ENCODE results near the gene SLC16A13.
"Not testable (repeated sequence)": the region's sequence is repeated elsewhere in the genome, so short reads cannot be mapped to it uniquely, and the experiment has no call there.

The SLC16A13 gene

DNA sequence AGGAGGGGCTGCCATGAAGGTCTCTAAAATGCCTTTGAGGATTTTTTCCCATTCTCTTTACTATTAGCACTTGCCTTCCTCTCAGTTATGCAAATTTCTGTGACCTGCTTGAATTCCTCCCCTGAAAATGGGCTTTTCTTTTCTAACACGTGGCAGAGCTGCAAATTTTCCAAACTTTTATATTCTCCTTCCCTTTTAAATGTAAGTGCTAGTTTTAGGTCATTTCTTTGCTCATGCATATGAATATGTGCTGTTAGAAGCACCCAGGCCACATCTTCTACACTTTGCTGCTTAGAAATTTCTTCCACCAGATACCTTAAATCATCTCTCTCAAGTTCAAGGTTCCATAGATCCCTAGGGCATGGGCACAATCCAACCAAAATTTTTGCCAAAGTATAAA lies 32.5 kb downstream of the SLC16A13 start:
- no peak for DNase-seq

DNA sequence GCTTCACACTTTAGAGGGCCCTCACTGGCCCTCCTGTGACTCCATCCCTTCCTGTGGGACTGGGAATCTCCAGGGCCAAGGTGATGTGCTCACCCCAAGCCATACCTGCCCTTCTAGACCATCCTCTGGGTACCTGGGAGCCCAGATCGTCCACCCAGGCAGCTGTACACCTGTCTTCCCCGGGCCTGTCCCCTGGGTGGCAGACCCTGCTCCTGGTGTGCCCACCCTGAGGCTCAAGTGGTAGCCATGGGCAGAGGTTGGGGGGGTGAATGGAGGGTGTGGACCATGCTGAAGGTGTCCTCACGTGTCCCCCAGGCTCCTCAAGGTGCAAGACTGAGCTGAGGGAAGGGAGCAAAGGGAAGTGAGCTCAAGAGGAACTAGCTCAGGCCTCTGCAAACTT lies 34.9 kb downstream of the SLC16A13 start:
- DNase-seq: no peak

DNA sequence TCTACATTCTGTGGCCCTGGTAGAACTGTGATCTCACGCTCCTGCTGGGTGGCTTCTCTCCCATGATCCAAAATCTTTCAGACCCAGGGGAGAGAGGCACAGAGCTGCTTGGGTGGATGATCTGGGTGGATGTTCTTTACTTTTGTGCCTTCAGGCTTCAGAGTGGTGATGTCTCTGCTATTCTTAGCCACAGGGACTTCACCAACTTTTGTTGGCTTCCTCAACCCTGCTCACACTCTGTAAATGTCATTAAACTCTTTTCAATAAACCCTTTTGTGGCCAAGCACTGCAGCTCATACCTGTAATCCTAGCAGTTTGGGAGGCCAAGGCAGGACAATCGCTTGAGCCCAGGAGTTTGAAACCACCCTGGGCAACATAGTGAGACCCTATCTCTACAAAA lies 36.6 kb downstream of the SLC16A13 start:
- no peak for DNase-seq

DNA sequence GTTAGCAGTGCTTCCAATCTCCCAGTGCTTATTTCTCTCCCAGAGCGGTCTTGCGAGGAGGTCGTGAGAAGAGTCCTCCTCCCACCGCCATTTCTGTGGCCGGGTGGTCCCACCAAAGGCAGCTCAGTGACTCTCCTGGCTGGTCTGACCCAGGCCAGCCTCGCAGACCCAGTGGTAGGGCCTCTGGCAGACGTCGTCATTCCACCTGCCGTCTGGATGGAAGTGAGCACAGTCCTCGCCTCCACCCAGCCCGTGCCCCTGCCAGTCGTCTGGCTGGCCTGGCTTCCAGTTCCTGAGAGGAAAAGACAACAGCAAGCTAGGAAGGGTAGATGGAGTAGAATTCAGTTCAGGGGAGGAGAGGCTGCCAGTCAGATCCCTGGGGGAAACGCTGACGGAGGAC lies 39.1 kb downstream of the SLC16A13 start:
- no peak for DNase-seq

DNA sequence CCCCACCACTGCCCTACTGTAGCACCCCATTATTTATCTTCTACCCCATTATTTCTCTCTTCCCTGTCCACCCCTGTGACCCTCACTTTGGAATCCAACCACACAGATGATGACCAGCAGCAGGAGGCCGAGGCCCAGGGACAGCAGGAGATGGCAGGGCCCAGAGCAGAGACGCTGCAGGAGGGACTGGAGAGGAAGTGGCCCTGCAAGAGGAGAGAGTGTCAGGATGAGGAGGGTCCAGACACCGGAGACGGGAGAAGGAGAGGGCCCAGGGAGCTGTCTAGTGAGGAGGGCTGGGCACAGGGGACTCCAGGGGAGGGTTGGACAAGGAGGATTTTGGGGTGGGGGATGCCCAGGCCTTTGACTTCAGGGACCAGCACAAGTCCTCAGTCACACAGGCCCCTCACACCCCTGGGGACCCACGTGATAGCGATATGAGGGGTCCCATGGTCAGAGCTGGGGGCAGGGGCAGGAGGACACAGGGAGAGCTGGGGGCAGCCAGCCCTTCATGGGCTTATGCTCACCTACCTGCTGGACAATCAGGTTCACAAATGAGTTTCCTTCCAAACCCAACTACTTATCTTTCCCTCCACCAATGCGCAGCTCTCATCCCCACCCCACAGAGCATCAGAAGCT lies 42.2 kb downstream of the SLC16A13 start:
- no peak for DNase-seq

DNA sequence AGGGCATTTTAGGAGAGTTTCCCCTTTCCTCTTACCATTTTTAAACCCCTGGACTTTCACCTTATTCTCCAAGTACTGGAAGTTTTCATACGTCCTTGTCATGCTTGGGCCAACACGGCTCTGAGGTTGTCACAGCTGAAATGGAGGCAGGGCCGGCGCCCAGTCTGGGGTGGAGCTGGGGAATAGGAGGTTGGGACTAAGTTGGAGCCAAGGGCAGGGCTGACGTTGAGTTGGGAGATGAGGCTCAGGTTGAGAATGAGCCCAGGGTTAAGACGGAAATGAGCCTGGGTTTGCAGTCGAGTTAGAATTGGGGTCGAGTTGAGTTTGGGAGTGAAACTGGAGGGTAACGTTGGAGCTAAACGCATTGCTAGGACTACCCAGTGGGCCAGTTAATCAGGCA lies 42.9 kb downstream of the SLC16A13 start:
- no peak for DNase-seq

DNA sequence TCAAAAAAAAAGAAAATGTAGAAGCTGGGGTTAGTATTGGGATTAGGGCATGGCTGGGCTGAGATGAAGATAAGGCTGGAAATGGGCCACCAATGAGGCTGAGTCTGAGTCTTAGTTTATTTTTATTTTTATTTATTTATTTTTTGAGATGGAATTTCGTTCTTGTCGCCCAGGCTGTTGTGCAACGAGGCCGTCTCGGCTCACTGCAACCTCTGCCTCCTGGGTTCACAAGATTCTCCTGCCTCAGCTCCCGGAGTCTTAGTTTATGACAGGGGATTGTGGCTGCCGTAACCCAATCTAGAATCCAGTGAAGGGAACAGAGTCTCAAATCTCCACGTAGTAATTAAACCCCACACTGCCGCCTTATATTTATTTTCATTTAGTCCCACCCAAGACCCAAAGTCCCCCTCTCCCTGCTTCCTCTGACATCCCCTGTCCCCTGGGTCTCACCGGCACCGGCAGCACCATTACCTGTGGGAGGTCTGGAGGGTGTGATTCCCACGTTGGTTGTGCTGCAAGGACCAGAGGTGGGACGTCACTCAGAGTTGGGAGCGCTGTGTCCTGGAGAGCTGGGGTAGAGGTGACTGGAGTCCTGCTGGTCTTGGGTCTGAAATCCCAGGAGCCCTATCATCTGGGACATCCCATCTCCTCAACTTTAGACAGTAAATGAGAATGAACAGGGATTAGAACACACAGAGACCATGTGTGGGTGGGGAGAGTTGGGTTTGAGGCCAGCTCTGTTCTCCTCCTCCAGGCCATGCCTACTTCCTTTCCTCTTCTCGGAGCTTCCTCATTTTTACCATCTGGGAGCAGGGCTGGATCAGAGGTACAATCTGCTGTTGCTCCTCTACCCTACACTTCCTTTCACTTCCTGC lies 44.0 kb downstream of the SLC16A13 start, which contains the start of gene CLEC10A:
CLEC10A (minus strand) TSS at position 671 of the 875 bp plus-strand sequence. CDS start 1,439 bp downstream, outside the sequence.
- no peak for DNase-seq

DNA sequence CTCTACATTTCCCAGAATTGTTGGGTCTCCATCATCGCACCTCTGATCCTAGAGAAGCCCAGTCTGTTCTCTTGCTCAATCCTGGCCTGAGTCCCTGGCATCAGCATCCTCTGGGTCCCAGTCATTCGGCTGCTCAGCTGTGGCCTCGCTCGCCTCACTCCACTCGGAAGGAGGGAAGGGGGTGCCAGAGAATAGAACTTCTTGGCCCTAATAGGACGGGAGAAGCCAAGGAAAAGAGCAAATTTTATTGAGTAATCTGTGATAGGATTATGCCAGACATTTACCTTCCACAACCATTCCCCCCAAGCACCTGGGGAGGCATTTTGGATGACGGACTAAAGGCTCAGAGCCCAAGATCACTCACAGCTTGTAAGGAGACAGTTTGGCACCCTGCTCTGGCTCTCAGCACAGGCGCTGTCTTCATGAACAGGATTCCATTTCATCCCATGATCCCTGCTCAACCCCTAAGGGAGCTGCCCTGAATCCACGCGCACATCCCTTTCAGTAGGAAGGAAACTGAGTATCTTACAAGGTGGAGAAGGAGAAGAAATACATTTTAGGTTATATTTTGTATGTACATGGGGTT lies 44.7 kb downstream of the SLC16A13 start:
- DNase-seq: no peak

DNA sequence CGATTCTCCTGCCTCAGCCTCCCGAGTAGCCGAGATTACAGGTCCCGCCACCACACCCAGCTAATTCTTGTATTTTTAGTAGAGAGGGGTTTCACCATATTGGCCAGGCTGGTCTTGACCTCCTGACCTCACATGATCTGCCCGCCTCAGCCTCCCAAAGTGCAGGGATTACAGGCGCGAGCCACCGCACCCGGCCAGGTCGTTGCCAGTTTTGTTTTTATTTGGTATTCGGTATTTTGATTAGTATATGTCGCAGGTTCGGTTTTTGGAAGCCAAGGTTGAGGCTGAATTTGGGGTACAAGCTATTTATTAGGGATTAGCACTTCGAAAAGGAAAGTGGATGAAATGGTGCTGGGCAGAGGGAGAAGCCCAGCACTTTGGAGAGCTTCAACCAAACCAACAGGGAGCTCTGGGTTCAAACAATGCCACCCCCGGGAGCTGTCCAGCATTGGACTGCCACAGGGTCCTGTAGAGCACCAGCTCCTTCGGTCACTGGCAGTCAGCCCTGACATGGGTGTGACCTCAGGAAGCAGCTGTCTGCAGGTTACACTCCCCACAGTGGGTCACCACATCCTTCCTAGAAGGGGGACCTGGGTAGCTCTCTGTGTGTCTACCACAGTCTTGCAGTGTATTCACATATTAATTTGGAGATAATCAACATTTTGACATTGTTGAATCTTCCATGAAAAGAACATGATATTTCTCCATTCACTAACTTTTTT lies 45.7 kb downstream of the SLC16A13 start:
- peak; percentile 18 for DNase-seq

DNA sequence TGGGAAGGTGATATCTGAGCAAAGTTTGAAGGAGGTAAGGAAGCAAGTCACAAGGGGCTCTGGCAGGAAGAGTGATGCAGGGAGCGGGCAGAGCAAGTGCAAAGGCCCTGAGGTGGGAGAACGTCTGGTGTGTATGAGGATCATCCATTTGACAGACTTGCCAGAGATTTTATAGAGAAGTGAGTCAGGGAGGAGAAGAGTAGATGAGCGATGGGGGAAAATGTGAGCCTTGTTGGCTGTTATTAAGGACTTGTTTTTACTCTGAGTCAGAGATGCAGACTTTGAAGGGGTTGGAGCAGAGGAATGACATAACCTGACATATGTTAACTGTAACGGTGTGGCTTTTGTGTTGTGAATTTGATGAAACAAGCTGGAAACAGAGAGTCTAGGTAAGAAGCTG lies 47.8 kb downstream of the SLC16A13 start:
- DNase-seq: no peak

DNA sequence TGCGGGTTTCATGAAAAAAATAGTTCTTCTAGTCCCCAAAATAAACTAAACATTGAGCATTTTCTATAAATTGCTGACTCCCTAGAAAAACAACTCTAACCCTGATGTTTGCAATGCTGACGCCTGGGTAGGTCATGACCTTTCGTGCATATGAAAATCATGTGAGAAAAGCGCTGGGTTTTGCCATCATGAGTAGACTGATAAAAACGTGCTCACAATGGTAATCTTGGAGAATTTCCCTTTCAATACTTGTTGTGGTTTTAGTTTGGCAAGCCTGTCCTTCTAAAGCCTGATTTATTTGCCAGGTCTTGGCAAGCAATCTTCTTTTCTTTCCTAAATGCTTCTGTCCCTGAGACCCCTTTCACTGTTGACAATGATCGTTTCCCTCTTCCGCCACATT lies 48.3 kb downstream of the SLC16A13 start:
- DNase-seq: no peak

DNA sequence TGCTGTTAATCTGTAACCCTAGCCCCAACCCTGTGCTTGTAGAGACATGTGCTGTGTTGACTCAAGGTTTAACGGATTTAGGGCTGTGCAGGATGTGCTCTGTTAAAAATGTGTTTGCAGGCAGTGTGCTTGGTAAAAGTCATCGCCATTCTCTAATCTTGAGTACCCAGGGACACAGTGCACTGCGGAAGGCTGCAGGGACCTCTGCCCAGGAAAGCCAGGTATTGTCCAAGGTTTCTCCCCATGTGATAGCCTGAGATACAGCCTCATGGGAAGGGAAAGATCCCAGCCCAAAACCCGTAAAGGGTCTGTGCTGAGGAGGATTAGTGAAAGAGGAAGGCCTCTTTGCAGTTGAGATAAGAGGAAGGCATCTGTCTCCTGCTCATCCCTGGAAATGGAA lies 52.6 kb downstream of the SLC16A13 start:
- not testable (repeated sequence) for DNase-seq

DNA sequence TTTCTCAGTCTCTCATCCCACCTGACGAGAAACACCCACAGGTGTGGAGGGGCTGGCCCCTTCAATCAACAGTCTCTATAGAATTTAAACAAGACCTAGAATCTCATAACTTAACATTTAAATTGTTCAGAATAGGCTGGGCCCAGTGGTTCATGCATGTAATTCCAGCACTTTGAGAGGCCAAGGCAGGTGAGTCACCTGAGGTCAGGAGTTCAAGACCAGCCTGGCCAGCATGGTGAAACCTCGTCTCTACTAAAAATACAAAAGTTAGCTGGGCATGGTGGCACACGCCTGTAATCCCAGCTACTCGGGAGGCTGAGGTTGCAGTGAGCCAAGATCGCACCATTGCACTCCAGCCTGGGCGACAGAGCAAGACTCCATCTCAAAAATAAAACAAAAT lies 53.8 kb downstream of the SLC16A13 start:
- DNase-seq: not testable (repeated sequence)
